GM18502 (cell line): ENCODE data around the gene CCSER1.
"Not testable (repeated sequence)": the region's sequence is repeated elsewhere in the genome, so short reads cannot be mapped to it uniquely, and the experiment has no call there.

Experiments used
- ATAC-seq: cut with Tn5 transposase; IDR thresholded peaks from one replicate; pipeline ENCODE4 v1.9.1; 2021; ENCODE audit warnings: mild to moderate bottlenecking; ENCODE audit not compliant: unreplicated experiment, poor library complexity

Gene CCSER1

DNA sequence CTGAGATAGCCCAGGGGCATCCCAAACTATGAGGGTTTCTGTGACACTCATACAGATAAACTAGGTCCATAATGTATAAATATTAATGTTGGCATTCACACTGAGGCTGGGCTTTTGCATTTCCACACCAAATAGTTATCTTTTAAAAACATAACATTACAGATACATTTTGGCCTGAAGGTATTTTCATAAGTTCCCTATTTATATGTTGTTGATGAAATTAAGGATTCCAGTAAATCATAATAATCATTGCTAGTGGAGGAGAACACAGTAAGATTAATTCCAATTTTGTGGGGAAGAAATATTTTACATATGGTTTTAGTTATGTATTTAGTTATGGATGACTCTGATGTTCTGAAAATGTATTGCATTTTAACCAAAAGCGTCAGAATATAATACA, 479.6 kb downstream of the CCSER1 start:
- no peak for ATAC-seq

DNA sequence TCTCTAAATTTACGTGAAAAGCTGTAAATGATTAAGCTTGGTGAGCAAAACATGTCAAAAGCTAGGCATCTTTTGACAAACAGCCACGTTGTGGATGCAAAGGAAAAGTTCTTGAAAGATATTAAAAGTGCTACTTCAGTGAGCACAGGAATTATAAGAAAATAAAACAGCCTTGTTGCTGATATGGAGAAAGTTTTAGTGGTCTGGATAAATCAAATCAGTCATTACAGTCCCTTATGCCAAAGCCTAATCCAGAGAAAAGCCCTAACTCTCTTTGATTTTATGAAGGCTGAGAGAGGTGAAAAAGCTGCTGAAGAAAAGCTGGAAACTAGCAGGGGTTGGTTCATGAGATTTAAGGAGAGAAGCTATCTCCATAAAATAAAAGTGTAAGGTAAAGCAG, 487.2 kb downstream of the CCSER1 start:
- ATAC-seq = no peak

DNA sequence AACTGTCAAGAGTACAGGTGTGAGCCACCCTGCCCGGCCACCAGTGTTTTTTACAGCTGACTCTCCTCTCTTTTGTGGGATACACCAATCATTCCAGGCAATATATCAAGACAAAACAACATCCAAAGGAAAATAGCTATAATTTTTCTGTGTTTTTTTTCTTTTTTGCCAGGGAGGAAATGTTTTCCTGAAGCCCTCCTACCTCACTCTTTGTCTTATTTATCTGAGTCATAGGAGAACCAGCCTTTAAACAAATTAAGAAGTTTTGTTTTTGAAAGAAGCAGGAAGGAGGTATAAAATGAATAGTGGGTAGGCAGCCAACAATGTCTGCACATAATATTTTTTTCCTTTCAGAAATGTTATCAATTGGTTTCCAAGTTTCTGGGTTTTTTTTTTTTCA, 493.9 kb downstream of the CCSER1 start:
- no peak for ATAC-seq

DNA sequence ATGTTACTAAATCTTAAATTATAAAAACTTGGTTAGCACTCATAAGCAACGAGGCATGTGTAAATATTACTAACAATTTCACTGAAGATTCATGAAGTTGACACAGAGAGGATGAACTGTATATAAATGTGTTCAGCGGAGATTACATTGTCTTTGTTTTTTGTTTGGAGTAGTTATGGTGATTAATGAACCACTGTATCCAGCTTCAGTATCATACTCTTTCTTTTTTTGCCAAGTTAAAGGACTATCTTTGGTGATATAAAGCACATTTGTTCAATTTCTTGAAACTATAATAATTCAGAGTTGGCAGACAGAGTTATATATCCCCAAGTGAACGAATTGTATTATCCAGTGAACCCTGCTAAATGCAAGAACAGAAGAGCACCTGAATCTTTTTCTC, 497.6 kb downstream of the CCSER1 start:
- no peak for ATAC-seq

DNA sequence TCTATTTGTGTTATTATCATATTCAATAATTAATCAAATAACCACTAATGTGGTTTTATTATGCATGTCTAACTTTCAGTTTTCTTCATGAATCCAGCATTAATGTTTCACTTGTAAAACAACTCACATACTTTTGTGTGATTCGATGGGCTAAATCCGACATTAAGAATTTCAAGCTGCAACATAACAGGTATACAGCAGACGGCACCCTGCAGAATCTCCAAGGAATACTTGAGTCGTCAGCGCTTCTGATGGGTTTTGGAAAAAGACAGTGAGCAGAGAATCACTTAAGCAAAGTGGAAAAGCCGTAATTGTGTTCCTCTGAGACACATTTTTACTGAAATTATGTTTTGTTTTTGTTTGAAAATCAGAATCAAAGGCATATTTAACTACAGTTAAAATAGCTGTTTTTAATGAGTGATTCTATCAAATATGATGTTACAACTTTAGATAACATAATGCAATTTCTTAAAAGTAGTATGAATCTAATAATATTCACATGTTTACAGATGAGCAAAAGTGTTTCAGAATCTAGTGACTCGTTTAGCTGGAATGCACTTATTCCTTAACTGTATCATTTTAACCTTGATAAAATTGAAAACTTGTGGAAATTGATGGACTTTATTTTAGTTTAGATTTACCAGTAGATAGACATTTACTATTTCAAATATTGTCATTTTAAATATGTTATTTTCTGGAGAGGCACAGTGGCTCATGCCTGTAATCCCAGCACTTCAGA, 514.8 kb downstream of the CCSER1 start:
- ATAC-seq = no peak

DNA sequence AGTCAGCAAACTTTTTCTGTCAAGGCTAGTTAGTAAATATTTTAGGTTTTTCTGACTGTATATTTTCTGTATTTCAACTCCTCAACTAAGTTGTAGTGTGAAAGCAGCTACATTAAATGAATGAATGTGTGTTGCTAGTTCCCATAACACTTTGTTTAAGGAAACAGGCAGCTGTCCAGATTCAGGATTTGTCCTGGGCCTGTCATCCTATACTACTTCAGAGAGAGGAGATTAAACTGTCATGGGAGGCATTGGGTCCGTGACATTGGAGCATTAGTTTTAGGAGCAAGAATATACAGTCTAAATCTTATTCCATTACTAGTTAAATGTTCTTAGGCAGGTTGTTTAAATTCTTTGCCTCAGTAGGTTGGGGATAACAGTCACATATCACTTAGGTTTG, 516.0 kb downstream of the CCSER1 start:
- no peak for ATAC-seq

DNA sequence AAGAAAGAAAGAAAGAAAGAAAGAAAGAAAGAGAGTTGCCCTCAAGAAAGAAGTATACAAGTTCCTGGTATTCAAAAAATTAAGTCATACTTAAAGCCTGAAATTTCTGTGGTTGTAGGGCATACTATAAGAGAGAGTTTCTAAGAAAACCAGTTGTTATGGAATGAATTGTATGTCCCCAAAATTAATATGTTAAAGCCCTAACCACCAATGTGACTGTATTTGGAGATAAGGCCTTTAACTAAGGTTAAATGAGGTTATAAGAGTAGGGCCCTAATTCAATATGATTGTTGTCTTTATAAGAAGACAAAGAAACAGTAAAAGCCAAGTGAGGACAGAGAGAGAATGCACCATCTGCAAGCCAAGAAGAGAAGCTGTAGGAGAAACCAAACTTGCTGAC, 521.1 kb downstream of the CCSER1 start:
- ATAC-seq = no peak

DNA sequence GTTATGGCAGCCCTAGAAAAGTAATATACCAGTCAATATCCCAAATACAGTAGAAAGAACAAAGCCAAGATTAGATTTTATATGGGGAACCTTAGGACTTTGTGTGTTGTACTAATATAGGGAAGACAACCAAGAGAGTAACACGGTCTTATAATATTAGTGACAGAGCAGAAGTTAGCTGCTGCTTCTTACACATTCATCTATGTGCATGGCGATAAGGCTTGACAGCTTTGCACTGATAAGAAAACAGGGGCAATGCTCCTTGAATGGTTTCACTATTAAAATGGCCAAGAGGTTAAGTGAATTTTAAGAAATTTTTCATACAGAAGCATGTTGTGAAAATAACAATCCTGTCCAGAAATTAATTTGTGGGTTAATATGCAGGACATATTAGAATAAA, 521.6 kb downstream of the CCSER1 start:
- no peak for ATAC-seq

DNA sequence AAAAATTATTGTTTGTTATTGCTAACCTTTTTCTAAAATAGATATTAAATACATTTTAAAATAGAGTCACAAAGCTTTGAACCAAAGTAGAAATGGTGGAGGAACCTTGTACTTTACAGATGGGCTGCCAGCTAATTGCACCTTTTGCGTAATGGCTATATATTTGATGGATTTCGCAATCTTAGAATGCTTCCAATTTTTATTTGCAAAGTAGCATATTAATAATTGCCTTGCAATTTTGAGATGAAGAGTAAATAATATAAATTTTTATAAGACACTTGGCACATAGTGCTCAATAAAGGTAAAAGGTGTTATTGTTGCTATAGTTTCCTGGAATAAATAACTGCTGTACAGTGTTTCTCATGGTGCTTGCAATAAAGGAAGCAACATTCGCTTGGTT, 533.5 kb downstream of the CCSER1 start:
- ATAC-seq = no peak

DNA sequence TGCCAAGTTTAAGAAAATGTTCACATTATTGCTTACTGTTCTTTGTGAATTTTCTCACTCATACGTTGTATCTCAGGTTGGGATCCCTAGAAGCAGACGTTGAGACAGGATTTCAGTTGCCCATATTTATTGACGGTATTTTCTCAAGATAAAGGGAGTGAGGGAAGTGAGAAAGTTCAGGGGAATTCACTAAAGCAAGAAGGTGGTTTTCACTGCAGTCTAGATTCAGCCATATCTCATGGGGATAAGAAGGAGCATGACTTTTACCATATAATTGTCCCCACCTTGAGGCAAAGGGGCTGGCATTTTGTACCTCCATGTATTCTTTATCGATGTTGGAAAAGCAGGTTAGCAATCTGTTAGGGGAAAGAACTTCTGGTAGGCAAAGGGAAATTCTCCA, 543.0 kb downstream of the CCSER1 start:
- ATAC-seq = no peak

DNA sequence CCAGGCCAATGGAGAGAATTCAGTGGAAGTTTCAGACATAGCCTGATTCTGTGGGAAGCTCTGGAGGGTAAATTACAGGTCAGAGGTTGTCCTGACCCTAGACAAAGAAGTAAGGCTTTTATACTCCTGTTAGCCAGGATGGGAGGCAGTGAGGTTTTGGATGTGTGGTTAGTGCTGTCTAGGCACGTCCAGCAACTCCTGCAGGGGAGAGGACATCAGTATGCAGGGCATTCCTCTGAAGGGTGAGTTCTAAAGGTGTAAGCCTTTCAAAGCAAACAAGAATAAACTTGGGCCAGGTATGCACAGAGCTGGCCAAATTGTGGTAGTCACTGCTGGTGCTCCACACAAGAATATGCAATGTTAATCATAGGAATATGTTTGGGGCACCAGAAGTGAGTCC, 562.5 kb downstream of the CCSER1 start:
- ATAC-seq = no peak

DNA sequence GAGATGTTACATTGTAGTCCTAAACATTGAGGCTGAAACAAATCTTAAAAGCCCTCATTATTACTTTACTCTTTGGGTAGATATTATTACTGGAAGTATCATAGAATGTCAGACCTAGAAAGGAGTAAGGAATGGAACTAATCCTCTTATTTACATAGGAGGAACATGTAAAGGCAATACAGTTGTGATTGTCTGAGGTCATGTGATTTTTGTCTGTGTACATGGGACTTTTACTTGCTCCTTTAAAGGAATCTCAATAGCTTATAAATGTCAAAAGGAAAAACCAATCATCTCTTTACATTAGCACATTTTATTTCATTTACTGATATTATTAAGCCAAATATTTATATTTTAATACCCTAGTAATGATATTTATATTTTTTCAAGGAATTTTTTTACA, 568.2 kb downstream of the CCSER1 start:
- ATAC-seq = no peak

DNA sequence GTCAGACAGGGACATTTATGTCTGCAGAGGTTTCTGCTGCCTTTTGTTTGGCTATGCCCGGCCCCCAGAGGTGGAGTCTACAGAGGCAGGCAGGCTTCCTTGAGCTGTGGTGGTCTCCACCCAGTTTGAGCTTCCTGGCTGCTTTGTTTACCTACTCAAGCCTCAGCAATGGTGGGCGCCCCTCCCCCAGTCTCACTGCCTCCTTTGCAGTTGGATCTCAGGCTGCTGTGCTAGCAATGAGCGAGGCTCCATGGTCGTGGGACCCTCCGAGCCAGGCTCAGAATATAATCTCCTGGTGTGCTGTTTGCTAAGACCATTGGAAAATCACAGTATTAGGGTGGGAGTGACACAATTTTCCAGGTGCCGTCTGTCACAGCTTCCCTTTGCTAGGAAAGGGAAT, 578.3 kb downstream of the CCSER1 start:
- not testable (repeated sequence) for ATAC-seq

DNA sequence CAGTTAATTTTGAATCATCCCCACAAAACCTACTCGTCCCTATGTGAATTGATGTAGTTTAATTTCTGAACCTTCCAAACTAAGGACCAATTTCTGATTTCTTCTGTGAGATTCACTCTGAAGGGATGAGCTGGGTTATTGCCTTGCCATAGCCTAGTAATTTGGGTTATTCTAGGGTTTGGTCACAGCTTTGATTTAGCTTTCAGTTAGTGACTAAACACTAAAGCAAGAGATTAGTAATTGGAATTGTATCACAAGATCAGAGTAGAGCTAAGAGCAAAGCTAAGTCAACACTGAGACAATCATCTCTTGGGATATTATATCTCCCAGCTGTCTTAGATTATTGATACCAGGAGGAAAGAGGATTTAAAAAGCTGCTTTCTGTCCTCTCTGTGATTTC, 588.0 kb downstream of the CCSER1 start:
- no peak for ATAC-seq

DNA sequence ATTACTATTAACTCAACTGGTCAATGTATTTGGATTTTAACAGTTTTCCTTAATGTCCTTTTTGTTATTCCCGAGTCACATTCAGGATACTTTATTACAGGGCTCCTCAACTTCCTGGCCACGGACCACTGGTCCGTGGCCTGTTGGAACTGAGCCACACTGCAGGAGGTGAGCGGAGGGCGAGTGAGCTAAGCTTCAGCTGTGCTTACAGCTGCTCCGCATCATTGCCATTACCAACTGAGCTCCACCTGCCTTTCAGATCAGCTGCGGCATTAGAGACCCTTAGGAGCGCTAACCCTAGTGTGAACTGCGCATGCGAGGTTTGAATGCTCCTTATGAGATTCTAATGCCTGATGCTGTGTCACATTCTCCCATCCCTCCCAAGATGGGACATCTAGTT, 591.7 kb downstream of the CCSER1 start:
- ATAC-seq = no peak

DNA sequence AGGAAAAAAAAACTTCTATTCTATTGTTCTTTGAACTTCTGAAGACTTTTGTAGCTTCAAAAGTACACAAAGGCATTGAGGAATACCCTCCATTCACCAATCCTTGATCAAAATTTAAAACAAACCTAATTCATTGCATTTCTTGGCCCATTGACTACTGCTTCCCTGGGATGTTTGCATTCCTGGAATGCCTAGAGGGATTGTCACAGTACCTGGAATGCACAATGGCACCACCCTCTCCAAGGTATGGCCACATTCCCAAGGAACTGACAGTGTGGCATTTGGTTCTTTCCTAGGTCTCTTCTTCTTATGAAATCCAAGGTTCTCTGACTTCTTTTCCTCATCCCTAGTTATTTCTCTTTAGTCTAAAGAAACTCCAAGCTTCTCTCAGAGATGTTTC, 600.7 kb downstream of the CCSER1 start:
- ATAC-seq = no peak

DNA sequence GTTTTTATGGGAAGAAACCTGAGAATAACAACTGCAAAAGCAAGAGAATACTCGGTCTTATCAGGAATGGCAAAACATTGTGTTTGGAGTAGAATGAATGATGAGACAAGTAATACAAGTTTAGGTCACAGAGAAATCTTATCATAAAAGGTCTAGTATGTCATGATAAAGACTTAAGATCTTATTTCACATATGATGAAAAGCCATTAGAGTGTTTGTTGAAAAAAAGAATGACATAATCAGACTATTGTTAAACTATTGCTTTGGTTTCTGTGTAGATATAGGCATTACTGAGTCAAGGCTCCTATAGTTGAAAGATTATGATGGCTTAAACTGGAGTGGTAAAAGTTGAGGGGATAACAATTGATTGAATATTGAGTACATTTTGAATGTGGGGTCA, 603.6 kb downstream of the CCSER1 start:
- no peak for ATAC-seq

DNA sequence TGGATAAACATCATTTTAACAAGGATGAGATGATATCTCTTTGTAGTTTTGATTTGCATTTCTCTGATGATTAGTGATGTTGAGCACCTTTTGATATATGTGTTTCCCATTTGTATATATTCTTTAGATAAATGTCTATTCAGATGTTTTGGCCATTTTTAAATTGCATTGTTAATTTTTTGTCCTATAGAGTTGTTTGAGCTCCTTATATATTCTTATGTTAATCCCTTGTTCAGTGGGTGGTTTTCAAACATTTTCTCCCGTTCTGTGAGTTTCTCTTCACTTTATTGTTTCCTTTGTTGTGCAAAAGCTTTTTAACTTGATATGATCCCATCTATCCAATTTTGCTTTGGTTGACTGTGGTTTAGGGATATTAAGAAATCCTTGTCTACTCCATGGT, 606.0 kb downstream of the CCSER1 start:
- no peak for ATAC-seq

DNA sequence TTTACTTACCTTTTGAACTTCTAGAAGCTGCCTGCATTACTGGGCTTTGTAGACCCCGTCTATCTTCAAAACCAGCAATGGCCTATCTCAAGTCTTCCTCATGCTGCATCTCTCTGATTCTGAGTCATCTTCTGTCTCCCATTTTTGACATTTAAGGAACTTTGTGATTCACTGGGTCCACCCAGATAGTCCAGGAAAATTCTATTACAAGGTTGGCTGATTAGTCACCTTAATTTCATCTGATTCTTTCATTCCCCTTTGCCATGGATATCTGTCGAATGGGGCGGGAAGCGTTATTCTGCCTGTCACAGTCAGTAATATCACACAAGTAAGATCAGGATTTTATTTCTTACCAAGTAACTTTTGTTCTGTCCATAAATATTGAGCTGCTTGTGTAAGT, 618.0 kb downstream of the CCSER1 start:
- no peak for ATAC-seq

DNA sequence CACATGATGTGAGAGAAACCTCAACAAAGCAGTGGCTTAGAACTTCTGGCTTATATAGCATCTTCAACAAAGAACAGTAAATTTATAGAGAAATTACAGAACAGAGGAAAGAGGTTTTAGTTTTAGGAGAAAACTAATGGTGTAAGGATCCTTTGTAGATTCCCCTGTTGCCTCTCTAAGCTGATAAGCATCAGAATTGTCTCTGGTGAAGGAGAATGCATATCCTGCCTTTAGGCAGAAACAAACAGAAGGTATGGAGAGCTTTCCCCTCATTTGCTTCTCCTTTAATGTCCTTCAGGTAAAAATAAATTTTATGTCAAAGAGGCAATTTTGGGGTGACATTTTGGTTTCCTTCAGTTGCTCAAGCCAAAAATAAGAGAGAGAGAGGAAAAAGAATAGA, 625.9 kb downstream of the CCSER1 start:
- ATAC-seq = no peak

DNA sequence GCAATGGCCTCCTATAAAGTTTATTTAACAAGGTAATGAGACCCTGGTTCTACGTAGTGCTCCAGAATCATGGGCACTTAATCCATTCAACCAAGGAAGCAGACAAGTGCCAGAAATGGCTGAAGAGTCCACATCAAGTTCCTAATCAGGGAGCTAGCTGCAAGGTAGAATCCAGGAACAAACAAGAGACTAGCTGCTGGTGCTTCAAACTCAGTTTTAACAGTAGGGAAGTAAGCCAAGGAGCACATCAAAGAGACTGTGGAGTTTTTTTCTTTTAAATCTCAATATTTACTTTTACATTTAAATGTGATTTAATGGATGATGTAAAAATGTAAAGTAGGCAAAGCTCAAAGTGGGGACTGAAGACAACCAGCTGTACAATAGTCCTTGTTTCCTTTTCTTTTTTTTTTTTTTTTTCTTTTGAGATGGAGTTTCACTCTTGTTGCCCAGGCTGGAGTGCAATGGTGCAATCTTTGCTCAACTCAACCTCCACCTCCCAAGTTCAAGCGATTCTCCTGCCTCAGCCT, 630.4 kb downstream of the CCSER1 start:
- no peak for ATAC-seq

DNA sequence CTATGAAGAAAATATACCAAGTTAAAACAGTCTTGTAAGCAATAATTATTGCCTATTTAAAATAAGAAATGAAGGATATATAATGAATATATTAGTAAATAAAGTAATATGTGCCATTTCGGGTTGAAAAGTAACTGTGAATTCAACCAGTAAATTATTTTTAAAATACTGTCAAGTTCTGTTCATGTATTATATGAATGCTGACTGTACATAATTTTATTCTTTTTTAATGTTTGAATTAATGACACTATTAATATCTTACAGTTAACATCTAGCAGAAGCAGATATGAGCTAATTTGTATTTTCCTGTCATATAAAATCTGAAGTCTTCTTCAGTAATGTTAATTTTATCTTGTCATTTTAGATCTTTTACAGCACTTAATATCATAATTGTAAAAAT, 632.9 kb downstream of the CCSER1 start:
- no peak for ATAC-seq

DNA sequence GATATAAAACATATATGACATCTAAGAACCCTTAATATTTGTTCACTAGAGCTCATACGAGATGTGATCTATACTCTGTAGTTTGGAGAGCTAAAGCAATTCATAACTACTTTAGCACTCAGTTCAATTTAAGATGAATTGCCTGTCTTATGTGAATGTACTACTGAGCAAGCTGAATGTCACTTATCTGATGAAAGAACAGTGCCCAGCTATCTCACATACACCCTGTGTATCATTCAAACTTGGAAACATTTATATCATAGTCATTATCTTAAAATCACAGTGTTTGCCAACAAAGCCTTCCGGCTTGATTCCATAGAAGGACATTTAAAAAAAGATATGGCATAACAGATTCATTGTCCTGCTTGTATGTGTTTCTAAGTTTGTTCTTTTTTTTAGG, 639.6 kb downstream of the CCSER1 start:
- no peak for ATAC-seq
